NCI-H128 (cell line): ENCODE results near the gene SLC9A4.

Experiments used
- DNase-seq: peaks from one replicate; lab custom pipeline; 2025; ENCODE audit not compliant: unreplicated experiment; lab: John Stamatoyannopoulos, UW

Gene SLC9A4

GRCh38 chr2:102498414-102498813 lies 25.4 kb downstream of the SLC9A4 start:
- no peak for DNase-seq

DNA sequence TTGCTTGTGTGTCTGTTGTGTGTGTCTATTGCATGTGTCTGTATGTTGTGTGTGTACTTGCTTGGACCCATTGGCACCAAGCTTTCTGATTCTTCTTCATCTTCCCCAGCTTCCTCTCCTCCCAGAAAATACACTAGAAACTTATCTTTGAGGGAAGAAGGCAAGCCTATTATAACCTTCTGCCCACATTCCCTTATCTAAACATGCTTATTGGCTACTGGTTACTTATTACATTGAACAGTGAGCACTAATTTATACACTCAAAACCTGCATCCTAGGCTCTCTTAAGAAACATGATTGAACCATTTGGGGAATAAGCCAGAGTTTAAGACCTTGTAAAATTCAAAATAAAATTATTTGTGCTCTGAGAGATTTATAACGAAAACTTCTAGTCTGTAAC lies 26.5 kb downstream of the SLC9A4 start:
- DNase-seq: no peak

- DNase-seq: no peak
Measured at GRCh38 chr2:102502576-102502975, 29.6 kb downstream of the SLC9A4 start.

DNA sequence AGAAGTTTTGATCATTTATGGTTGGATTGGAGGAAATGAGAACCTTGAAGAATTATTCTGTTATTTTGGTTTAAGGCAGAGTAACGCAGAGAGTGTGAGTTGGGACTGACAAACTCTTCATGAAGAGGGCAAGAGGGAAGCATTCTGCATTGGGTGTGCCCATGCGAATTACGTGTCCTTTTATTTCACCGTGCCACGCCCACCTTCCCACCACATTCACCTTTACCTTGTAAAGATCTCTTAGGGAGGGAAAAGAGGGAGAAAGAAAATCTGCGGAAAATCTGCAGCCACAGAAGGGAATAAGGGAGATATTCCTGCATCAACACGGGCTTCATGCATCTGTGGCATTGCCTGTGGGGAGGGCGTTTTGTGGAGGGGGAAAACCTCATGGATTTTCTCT lies 31.8 kb downstream of the SLC9A4 start:
- no peak for DNase-seq

DNA sequence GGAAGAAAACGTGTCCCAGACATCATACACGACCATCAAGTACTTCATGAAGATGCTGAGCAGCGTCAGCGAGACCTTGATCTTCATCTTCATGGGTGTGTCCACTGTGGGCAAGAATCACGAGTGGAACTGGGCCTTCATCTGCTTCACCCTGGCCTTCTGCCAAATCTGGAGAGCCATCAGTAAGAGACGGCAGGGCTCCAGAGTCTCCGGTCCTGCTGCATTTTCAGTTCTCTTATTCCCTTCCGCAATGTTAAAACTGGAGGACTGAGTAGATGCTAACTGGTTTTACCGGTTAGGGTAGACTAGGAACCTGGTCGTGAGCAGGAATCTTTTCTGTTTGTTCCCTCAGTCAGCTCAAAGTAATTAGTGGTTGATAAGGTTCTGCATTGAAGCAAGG lies 32.3 kb downstream of the SLC9A4 start:
- DNase-seq: no peak

DNA sequence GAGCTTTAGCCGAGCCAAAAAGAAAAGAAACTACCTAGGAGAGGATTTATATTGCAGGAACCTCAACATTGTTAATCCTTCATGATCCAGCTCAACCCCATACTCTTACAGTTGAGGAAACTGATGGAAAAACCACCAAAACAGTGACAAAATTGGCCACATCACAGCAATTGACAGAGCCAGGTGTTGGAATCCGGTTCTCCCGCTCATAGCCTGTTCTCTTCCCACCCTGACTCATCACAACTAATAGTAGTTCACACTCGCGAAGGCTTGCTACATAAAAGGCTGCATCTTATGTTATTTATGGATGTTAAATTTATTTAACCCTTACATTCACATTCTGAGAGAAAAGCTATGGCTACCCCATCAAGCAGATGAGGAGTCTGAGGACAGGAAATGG lies 33.7 kb downstream of the SLC9A4 start:
- DNase-seq: no peak

DNA sequence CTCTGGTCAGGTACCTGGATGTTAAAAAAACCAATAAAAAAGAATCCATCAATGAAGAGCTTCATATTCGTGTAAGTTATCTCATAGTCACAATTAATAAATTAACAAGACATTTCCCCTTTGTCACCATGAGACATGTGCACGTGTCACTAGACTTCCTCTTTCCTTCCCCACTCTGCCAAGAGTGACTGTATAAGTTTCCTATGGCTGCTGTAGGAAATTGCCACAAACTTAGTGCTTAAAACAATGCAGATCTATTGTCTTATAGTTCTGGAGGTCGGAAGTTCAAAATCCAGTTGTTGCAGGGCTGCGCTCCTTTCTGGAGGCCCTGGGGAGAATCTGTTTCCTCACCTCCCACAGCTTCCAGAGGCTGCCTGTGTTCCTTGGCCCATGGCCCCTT lies 35.8 kb downstream of the SLC9A4 start:
- DNase-seq: no peak

DNA sequence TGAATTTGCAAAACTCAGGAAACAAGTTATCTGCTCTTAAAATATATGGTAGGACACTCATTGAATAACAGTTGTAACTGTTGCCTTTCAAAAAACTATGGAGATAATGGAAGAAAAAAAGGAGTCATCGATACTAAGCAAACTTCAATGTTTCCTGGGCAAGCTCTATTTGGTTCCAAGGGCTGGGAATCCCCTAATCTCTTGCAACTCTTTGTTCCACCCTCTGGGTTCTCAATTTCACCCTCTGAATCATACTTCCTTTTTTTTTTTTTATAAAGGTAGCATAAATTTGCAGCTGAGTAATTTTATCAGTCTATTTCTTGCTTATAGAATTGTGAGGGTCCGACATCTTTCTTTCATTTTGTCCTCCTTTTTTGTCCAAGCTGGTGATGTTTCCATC lies 36.7 kb downstream of the SLC9A4 start:
- no peak for DNase-seq

DNA sequence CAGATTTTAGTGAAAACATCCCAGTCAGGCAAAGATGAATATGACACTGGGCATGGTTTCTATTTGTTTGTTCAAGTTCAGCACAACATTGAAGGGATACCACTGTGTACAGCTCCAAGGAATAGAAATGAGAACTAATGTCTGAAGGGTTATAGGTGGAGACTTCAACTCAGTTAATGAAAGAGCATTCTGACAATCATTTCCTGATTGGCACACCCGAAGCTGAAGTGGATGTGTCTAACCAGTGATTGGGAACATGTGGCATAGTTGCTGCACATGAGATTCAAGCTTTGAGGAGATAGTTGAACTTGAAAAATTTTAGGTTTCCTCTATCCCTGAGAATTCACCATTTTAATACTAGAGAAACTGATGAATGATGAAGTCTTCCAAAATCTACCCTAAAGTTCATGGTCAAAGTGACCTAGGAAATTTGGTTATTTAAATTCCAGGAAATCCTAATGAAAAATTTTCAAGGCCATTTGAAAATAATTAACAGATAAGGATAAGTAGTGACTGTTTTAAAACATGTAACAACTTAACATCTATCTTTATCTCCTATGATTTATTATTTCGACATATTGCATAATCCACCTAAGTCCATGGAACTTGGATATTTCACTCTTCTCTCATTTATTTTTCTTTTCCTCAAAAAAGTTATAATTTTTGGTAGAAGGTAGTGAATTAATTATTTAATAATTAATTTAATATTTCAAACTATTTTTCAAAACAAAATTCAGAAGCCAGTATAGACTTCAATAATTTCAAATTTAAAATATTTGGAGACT lies 38.0 kb downstream of the SLC9A4 start:
- no peak for DNase-seq

DNA sequence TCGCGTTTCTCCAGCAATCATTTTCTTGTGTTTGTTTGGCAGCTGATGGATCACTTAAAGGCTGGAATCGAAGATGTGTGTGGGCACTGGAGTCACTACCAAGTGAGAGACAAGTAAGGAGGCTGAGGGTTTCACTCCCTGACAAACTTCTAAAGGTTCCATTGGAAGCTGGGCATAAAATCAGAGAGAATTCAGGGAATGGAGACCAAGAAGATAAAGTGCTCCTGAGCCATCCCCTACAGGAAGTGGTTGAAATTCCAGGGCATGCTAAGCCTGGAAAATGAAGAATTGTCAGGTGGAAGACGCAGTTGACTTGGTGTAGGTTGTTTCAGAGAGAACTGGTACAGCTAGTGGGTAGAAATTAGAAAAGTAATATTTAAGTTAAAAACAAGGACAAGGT lies 39.1 kb downstream of the SLC9A4 start:
- no peak for DNase-seq

DNA sequence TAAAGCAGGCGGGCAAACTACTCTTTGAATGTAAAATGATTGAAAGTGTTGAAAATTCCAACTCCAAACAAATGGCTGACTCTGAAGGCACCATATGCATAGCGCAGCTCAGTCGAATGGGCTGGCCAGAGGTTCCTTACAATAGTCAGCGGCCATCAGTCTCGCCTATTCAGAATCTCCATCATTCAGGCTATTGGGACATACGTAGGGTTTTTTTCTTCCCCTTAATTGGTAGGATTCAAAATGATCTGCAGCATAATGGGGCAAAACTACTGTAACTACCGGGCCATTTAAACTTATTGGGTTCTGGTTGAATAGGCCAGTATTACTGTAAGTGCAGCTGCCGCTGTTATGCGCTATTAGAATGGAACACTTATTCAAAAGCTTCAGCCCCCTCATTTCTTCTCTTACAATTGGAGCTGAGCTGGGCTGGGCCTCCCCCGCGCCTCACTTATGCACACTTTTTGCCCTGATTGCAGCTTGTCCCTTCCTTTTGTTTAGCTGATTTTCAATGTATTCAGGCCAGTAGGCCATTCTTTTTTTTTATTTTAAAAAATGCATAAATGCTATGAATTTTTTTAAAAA lies 40.4 kb downstream of the SLC9A4 start:
- DNase-seq: no peak

GRCh38 chr2:102514061-102514785 lies 41.2 kb downstream of the SLC9A4 start:
- no peak for DNase-seq

DNA sequence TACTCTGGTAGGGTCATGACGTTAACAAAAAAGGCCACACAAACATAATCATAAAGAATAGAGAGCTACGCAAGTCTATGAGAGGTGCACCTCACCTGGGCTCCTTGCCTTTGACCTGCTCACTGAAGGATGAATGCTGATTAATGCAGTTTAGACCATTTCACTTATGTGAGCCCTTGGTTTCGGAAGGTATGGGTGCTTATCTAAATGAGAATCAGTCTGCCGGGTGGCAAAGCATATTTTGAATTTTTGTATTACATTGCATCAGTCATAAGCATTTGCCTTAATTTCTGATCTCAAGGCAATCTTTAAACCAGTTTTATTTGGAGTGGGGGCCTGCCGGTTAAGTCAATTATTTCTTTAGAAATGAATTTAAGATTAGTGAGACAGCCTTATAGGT lies 42.8 kb downstream of the SLC9A4 start:
- no peak for DNase-seq

- no peak for DNase-seq
Measured at GRCh38 chr2:102518170-102518569, 45.1 kb downstream of the SLC9A4 start.

GRCh38 chr2:102520009-102520408 lies 47.0 kb downstream of the SLC9A4 start:
- DNase-seq: no peak

DNA sequence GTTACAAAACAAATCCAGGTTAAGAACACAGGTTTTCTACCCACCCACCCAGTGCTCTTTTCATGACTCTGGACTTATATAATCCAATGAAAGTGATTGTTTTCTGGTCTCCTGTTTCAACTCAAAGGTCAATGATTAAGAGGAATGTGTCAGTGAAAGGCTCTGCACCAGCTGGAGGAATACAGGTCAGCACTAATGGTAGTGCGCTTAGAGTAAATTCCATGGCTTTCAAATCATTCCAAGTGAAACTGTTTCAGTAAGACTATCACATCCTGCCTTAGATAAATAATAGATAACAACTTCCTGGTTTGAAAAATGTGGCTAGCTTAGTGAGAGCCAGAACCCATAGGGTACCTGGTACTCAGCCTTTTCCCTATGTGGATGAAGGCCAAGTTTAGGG lies 47.8 kb downstream of the SLC9A4 start:
- DNase-seq: no peak

- no peak for DNase-seq
Measured at GRCh38 chr2:102522162-102522561, 49.1 kb downstream of the SLC9A4 start.

DNA sequence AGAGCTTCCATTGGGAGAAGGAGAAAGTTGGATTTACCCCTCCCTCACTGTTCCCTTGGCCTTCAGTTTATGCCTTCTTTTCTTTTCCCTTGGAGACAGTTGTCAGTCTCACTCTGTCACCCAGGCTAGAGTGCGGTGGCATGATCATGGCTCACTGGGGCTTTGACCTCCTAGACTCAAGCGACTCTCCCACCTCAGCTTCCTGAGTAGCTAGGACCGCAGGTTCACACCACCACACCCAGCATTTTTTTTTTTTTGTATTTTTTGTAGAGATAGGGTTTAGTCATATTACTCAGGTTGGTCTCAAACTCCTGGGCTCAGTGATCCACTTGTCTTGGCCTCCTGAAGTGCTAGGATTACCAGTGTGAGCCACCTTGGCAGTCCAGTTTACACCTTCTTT lies 49.9 kb downstream of the SLC9A4 start:
- DNase-seq: no peak

GRCh38 chr2:102523651-102524050 lies 50.6 kb downstream of the SLC9A4 start:
- DNase-seq: no peak

- no peak for DNase-seq
Measured at GRCh38 chr2:102527086-102527485, 54.1 kb downstream of the SLC9A4 start.

GRCh38 chr2:102538491-102538890 lies 65.5 kb downstream of the SLC9A4 start:
- no peak for DNase-seq

- no peak for DNase-seq
Measured at GRCh38 chr2:102540882-102541281, 67.9 kb downstream of the SLC9A4 start.
